Measurements from ENCODE around the gene TTC36.
"Not testable (repeated sequence)": the region's sequence is repeated elsewhere in the genome, so short reads cannot be mapped to it uniquely, and the experiment has no call there.

TTC36 gene
- total RNA-seq = 0.08 to 0.47 (median 0.29) reads per million in 4 donors

- no peak for DNase-seq
Observed at GRCh38 chr11:118527109-118527508, at the start of gene TTC36. TSS of gene TTC36 (plus strand) at chr11:118527474. CDS start at chr11:118527495, 21 bp downstream.

GRCh38 chr11:118481238-118481637, 46.0 kb upstream of the TTC36 start:
- not testable (repeated sequence) for DNase-seq

- DNase-seq = no peak
Observed at GRCh38 chr11:118484405-118484804, 42.9 kb upstream of the TTC36 start.

GRCh38 chr11:118485273-118485672, 42.0 kb upstream of the TTC36 start:
- no peak for DNase-seq

- DNase-seq = peak; percentile 57 to 77 (median 71)
Observed at GRCh38 chr11:118488480-118489109, 38.7 kb upstream of the TTC36 start.

GRCh38 chr11:118491041-118491440, 36.2 kb upstream of the TTC36 start:
- no peak for DNase-seq

GRCh38 chr11:118497831-118498230, 29.4 kb upstream of the TTC36 start:
- DNase-seq = no peak

GRCh38 chr11:118503216-118503615, 24.1 kb upstream of the TTC36 start:
- no peak for DNase-seq

- DNase-seq = no peak
Observed at GRCh38 chr11:118511601-118512000, 15.7 kb upstream of the TTC36 start.

GRCh38 chr11:118514103-118514502, 13.2 kb upstream of the TTC36 start:
- DNase-seq = no peak

- DNase-seq = no peak
Observed at GRCh38 chr11:118519549-118519948, 7.7 kb upstream of the TTC36 start.

- no peak for DNase-seq
Observed at GRCh38 chr11:118521892-118522311, 5.4 kb upstream of the TTC36 start.

- DNase-seq = no peak
Observed at GRCh38 chr11:118522571-118523072, 4.7 kb upstream of the TTC36 start.

GRCh38 chr11:118524356-118524755, 2.9 kb upstream of the TTC36 start:
- no peak for DNase-seq

GRCh38 chr11:118524757-118525470, 2.4 kb upstream of the TTC36 start:
- no peak for DNase-seq

- no peak for DNase-seq
Observed at GRCh38 chr11:118526688-118527087, 586 bp upstream of the TTC36 start.

- DNase-seq = no peak
Observed at GRCh38 chr11:118528511-118528910, 1.2 kb downstream of the TTC36 start.

GRCh38 chr11:118529584-118530175, 2.4 kb downstream of the TTC36 start:
- no peak for DNase-seq

GRCh38 chr11:118530180-118530682, 3.0 kb downstream of the TTC36 start:
- DNase-seq = no peak

- peak; percentile 48 to 68 (median 55) for DNase-seq
Observed at GRCh38 chr11:118530683-118531596, 3.7 kb downstream of the TTC36 start, which contains the start of gene TMEM25. TSS of gene TMEM25 (plus strand) at chr11:118531192. CDS start at chr11:118531802, 610 bp downstream.

- DNase-seq = no peak
Observed at GRCh38 chr11:118531597-118532084, 4.4 kb downstream of the TTC36 start.

- no peak for DNase-seq
Observed at GRCh38 chr11:118532091-118532490, 4.8 kb downstream of the TTC36 start.

All from T-helper 1 cell (primary cell).